ENCODE data around the gene RAB3GAP1. TPM values are rescaled to one million over a fixed set of nuclear protein-coding genes. Genes with fewer than 3 reads are reported as not detected.

RAB3GAP1 gene
- total RNA-seq, 1 donor from 2014 or later, result 71.2 TPM

- peaks cover 2% of the 10 kb centered on the region for H3K27me3 Mint-ChIP-seq (ENCODE audit: insufficient read depth, low read depth)
These were observed 44.8 kb downstream of the RAB3GAP1 start for GRCh38 chr2:135096665-135097446.

GRCh38 chr2:135097532-135098231 lies 45.6 kb downstream of the RAB3GAP1 start:
- Mint-ChIP-seq H3K9me3 (no peaks in the 10 kb centered on the region), H3K4me1 (no peaks in the 10 kb centered on the region)
- H3K9me3 ChIP-seq (ENCODE audit: low read depth), result no peaks in the 10 kb centered on the region

More at GRCh38 chr2:135096665-135097446, 44.8 kb downstream of the RAB3GAP1 start:
- H4K20me1 ChIP-seq (ENCODE audit: low read depth), result no peaks in the 10 kb centered on the region
- Mint-ChIP-seq H3K4me1 (no peaks in the 10 kb centered on the region), H3K9me3 (no peaks in the 10 kb centered on the region), H3K27ac (no peak overlapping the region), H3K36me3 (peaks cover 22% of the 10 kb centered on the region), H3K4me3 (no peak overlapping the region)
- H3K27me3 ChIP-seq, result no peaks in the 10 kb centered on the region
- no peaks in the 10 kb centered on the region for H3K79me2 ChIP-seq (ENCODE audit: low read depth)
- no peaks in the 10 kb centered on the region for H3F3A ChIP-seq (ENCODE audit: low read depth)
- no peak for DNase-seq (ENCODE audit: low spot score)
- H3K4me3 ChIP-seq, result no peak overlapping the region
- no peaks in the 10 kb centered on the region for H3K4me1 ChIP-seq
- peaks cover 8% of the 10 kb centered on the region for H3K36me3 ChIP-seq
- H3K27ac ChIP-seq, result no peak overlapping the region
- H3K4me2 ChIP-seq, result no peak overlapping the region
- H3K9ac ChIP-seq, result no peak overlapping the region
- TF ChIP-seq CTCF (IDR thresholded peaks at IDR 0.05), result no peak
- no peak overlapping the region for H2AFZ ChIP-seq (replicated peaks)
- H3K9me3 ChIP-seq (ENCODE audit: low read depth), result no peaks in the 10 kb centered on the region

GRCh38 chr2:135099802-135100483 lies 47.9 kb downstream of the RAB3GAP1 start:
- Mint-ChIP-seq H3K27ac (no peak overlapping the region), H3K27me3 (ENCODE audit: insufficient read depth, low read depth) (no peaks in the 10 kb centered on the region), H3K4me3 (no peak overlapping the region), H3K36me3 (peaks cover 30% of the 10 kb centered on the region), H3K9me3 (peaks cover 13% of the 10 kb centered on the region), H3K4me1 (no peaks in the 10 kb centered on the region)
- no peaks in the 10 kb centered on the region for H3K79me2 ChIP-seq (ENCODE audit: low read depth)
- no peak for DNase-seq (ENCODE audit: low spot score)
- H4K20me1 ChIP-seq (ENCODE audit: low read depth), result no peaks in the 10 kb centered on the region
- peaks cover 14% of the 10 kb centered on the region for H3K36me3 ChIP-seq
- H3F3A ChIP-seq (ENCODE audit: low read depth), result no peaks in the 10 kb centered on the region
- TF ChIP-seq EZH2 (IDR thresholded peaks at IDR 0.05), result no peak
- no peak for TF ChIP-seq CTCF (IDR thresholded peaks at IDR 0.05)
- no peak for TF ChIP-seq EZH2phosphoT487 (IDR thresholded peaks at IDR 0.05)
- H3K27ac ChIP-seq, result no peak overlapping the region
- no peak overlapping the region for H3K4me2 ChIP-seq
- no peaks in the 10 kb centered on the region for H3K4me1 ChIP-seq
- no peak overlapping the region for H3K9ac ChIP-seq
- no peaks in the 10 kb centered on the region for H3K27me3 ChIP-seq
- H2AFZ ChIP-seq (replicated peaks), result no peak overlapping the region
- no peaks in the 10 kb centered on the region for H3K9me3 ChIP-seq (ENCODE audit: low read depth)
- no peak overlapping the region for H3K4me3 ChIP-seq

More at GRCh38 chr2:135097532-135098231, 45.6 kb downstream of the RAB3GAP1 start:
- no peaks in the 10 kb centered on the region for H4K20me1 ChIP-seq (ENCODE audit: low read depth)
- no peak overlapping the region for H3K9ac ChIP-seq
- Mint-ChIP-seq H3K27me3 (ENCODE audit: insufficient read depth, low read depth) (peaks cover 2% of the 10 kb centered on the region), H3K27ac (no peak overlapping the region), H3K36me3 (peaks cover 27% of the 10 kb centered on the region), H3K4me3 (no peak overlapping the region)
- no peaks in the 10 kb centered on the region for H3K79me2 ChIP-seq (ENCODE audit: low read depth)
- peaks cover 8% of the 10 kb centered on the region for H3K36me3 ChIP-seq
- no peaks in the 10 kb centered on the region for H3K4me1 ChIP-seq
- TF ChIP-seq CTCF (IDR thresholded peaks at IDR 0.05) (no peak), EZH2 (IDR thresholded peaks at IDR 0.05) (no peak), EZH2phosphoT487 (IDR thresholded peaks at IDR 0.05) (no peak)
- no peak for DNase-seq (ENCODE audit: low spot score)
- no peak overlapping the region for H2AFZ ChIP-seq (replicated peaks)
- no peaks in the 10 kb centered on the region for H3F3A ChIP-seq (ENCODE audit: low read depth)
- H3K4me2 ChIP-seq, result no peak overlapping the region
- H3K4me3 ChIP-seq, result no peak overlapping the region
- H3K27ac ChIP-seq, result no peak overlapping the region
- H3K27me3 ChIP-seq, result no peaks in the 10 kb centered on the region
